Ovary (tissue), 9 donors: ENCODE data around the gene PCDHGB5. TPM values are rescaled to one million over a fixed set of nuclear protein-coding genes. Genes with fewer than 3 reads are reported as not detected.
"Not testable (repeated sequence)": the region's sequence is repeated elsewhere in the genome, so short reads cannot be mapped to it uniquely, and the experiment has no call there.

Experiments used
- DNase-seq, 5 donors: peaks; one replicate each; pipeline ENCODE4 v3.0.0-alpha.2; 2019 to 2020
- H3K27ac ChIP-seq, 2 donors: fragments of 200-600 bp; one replicate each; pipeline versions ENCODE4 v1.5.1 to v1.8.0; 2019 to 2022
- H3K27me3 ChIP-seq: fragments of 200-600 bp; one replicate; pipeline ENCODE4 v1.8.0; 2022
- H3K36me3 ChIP-seq: fragments of 200-600 bp; sonication (generic); one replicate; pipeline ENCODE4 v1.5.1; 2019
- H3K4me1 ChIP-seq: one replicate; pipeline ENCODE4 v1.8.1; 2013; ENCODE audit warnings: mild to moderate bottlenecking, moderate library complexity; ENCODE audit not compliant: insufficient read depth
- H3K4me3 ChIP-seq: fragments of 200-600 bp; sonication (generic); one replicate; pipeline ENCODE4 v1.5.1; 2017
- H3K9me3 ChIP-seq, 2 donors: fragments of 200-600 bp in 1 of 2; sonication (generic) in 1 of 2; one replicate each; pipeline versions ENCODE4 v1.5.1 to v1.8.1; 2013 to 2019; ENCODE audit warnings: mild to moderate bottlenecking in 1 of 2, moderate library complexity in 1 of 2
- CTCF ChIP-seq, 3 donors: fragments of 450-650 bp in 2 of 3; fragments of 200-600 bp in 1 of 3; IDR thresholded peaks; one replicate each; pipeline versions ENCODE4 v1.5.1 to v1.8.0; 2016 to 2022; ENCODE audit warnings: antibody characterized with exemption in 3 of 3, mild to moderate bottlenecking in 1 of 3
- EP300 ChIP-seq: sonication (generic); formaldehyde crosslinking; IDR thresholded peaks from one replicate; pipeline ENCODE4 v1.6.1; 2017; ENCODE audit warnings: antibody characterized with exemption
- POLR2A ChIP-seq: fragments of 450-650 bp; IDR thresholded peaks from one replicate; pipeline ENCODE4 v1.6.1; 2017; ENCODE audit warnings: antibody characterized with exemption, mild to moderate bottlenecking, moderate library complexity
- WGBS, 3 donors: extraction: QIAGEN DNeasy Blood & Tissue Kit in 1 of 3; methylation state at CpG; one replicate each; pipeline versions ENCODE4 v1.1.5 to v1.1.7; 2013 to 2017; 5-methylcytosine and 5-hydroxymethylcytosine counted together
- intact Hi-C, 4 donors: fragments of 100-400 bp; cut with DNase I; formaldehyde crosslinking; loops; one replicate each; pipeline versions ENCODE4 v1.11.0 to v1.15.1; 2022 to 2023
- polyA plus RNA-seq, 2 donors: library from polyadenylated mRNA; stranded (reverse); fragments of 200-250 nt in 1 of 2; fragments of 350-450 nt in 1 of 2; fragmentation: Illumina TruSeq in 1 of 2; extraction: RNeasy Lipid Tissue Mini Kit (QIAGEN cat#74804) in 1 of 2; gene quantifications; one replicate each; pipeline ENCODE4 v1.2.3, GENCODE V29; 2013 to 2014
- total RNA-seq, 7 donors: library from RNA; depleted of rRNA in 2 of 7; stranded (reverse); fragments of >200 nt in 2 of 7; fragmentation: NEBNext Ultra II Directional in 3 of 7; extraction: Animal tissue kit (Norgen Biotek cat#: 25700) in 3 of 7; gene quantifications; one replicate each; pipeline versions ENCODE4 v1.1.0 to v1.2.4, GENCODE V29; 2016 to 2023
- donor health status: DM: no; HTN: no; CAD: no; lungs with moderate emphysema.
- donor health status: DM: no; HTN: no; CAD: no.
- donor health status: Bipolar disorder and iron deficiency.
- donor health status: DM: yes; HTN: yes; CAD: no.
- donor health status: DM: no; HTN: no; CAD: no.
- donor health status: DM: yes; HTN: yes; CAD: no.

PCDHGB5 gene
- total and polyA plus RNA-seq, 9 donors: 4.5 to 19.7 (median 16.5) TPM

DNA sequence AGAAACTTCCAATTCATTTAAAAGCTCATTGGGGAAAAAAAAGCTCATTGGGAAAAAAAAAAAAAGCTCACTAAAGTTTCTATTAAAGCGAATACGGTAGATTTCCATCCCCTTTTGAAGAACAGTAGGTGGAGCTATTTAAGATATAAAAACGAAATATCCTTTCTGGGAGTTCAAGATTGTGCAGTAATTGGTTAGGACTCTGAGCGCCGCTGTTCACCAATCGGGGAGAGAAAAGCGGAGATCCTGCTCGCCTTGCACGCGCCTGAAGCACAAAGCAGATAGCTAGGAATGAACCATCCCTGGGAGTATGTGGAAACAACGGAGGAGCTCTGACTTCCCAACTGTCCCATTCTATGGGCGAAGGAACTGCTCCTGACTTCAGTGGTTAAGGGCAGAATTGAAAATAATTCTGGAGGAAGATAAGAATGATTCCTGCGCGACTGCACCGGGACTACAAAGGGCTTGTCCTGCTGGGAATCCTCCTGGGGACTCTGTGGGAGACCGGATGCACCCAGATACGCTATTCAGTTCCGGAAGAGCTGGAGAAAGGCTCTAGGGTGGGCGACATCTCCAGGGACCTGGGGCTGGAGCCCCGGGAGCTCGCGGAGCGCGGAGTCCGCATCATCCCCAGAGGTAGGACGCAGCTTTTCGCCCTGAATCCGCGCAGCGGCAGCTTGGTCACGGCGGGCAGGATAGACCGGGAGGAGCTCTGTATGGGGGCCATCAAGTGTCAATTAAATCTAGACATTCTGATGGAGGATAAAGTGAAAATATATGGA is 32.8 kb downstream of the PCDHGB5 start, which contains the start of gene PCDHGA12:
TSS of gene PCDHGA12 (plus strand) at position 176 of the 782 bp plus-strand sequence. CDS start at position 429, 253 bp downstream.
- Histone ChIP-seq H3K4me3 (no peak within 1 kb of the TSS), H3K9me3 (peaks cover 12 to 59% of the 10 kb centered on the region in 2 donors), H3K27me3 (no peaks in the 10 kb centered on the region), H3K4me1 (no peaks in the 10 kb centered on the region), H3K36me3 (no peaks in the 10 kb centered on the region), H3K27ac (no peak within 1 kb of the TSS)
- intact Hi-C loops: no loop called here
- WGBS, 3 donors: 11 to 20% (median 12%) methylated on average over 33 of the region's 33 CpGs
- no peak for TF ChIP-seq POLR2A
- peak in 1 of 3 donors; percentile 18 for TF ChIP-seq CTCF (IDR thresholded peaks at IDR 0.05)
- TF ChIP-seq EP300: no peak
- DNase-seq: peak in 3 of 5 donors; percentile 35 to 51 (median 39)

DNA sequence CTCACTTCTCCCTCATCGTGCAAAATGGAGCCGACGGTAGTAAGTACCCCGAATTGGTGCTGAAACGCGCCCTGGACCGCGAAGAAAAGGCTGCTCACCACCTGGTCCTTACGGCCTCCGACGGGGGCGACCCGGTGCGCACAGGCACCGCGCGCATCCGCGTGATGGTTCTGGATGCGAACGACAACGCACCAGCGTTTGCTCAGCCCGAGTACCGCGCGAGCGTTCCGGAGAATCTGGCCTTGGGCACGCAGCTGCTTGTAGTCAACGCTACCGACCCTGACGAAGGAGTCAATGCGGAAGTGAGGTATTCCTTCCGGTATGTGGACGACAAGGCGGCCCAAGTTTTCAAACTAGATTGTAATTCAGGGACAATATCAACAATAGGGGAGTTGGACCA is 33.5 kb downstream of the PCDHGB5 start:
- DNase-seq: no peak
- Histone ChIP-seq H3K9me3 (peaks cover 8 to 54% of the 10 kb centered on the region in 2 donors), H3K27me3 (no peaks in the 10 kb centered on the region), H3K4me3 (no peak overlapping the region), H3K36me3 (no peaks in the 10 kb centered on the region), H3K27ac (no peak overlapping the region), H3K4me1 (no peaks in the 10 kb centered on the region)
- 12 to 22% (median 15%) methylated on average over 37 of the region's 37 CpGs for WGBS, 3 donors
- intact Hi-C loops: no loop called here
- TF ChIP-seq POLR2A (no peak), EP300 (no peak), CTCF (IDR thresholded peaks at IDR 0.05) (no peak)

DNA sequence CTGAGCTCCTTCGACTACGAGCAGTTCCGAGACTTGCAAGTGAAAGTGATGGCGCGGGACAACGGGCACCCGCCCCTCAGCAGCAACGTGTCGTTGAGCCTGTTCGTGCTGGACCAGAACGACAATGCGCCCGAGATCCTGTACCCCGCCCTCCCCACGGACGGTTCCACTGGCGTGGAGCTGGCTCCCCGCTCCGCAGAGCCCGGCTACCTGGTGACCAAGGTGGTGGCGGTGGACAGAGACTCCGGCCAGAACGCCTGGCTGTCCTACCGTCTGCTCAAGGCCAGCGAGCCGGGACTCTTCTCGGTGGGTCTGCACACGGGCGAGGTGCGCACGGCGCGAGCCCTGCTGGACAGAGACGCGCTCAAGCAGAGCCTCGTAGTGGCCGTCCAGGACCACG is 34.6 kb downstream of the PCDHGB5 start:
- 32 to 37% (median 35%) methylated on average over 30 to 38 of the region's 38 CpGs for WGBS, 3 donors
- H3K9me3 ChIP-seq: peaks cover 8 to 45% of the 10 kb centered on the region in 2 donors
- intact Hi-C loops: not testable (repeated sequence)

GRCh38 chr5:141432726-141433125 is 35.0 kb downstream of the PCDHGB5 start:
- peaks cover 6 to 44% of the 10 kb centered on the region in 2 donors for H3K9me3 ChIP-seq
- H3K27me3 ChIP-seq, intact Hi-C loops, DNase-seq, H3K27ac ChIP-seq, H3K4me3 ChIP-seq, H3K36me3 ChIP-seq, H3K4me1 ChIP-seq: not testable (repeated sequence)
- 25 to 29% (median 25%) methylated on average over 20 to 29 of the region's 29 CpGs for WGBS, 3 donors

More for the DNA sequence above, 34.6 kb downstream of the PCDHGB5 start:
- H3K4me3 ChIP-seq, DNase-seq, H3K4me1 ChIP-seq, H3K36me3 ChIP-seq, H3K27me3 ChIP-seq, H3K27ac ChIP-seq: not testable (repeated sequence)

- H3K4me3 ChIP-seq: no peak overlapping the region
- WGBS, 3 donors: 82 to 93% (median 88%) methylated on average over 2 of the region's 2 CpGs
- H3K27ac ChIP-seq: no peak overlapping the region
- TF ChIP-seq EP300: no peak
- TF ChIP-seq POLR2A: no peak
- no peak for TF ChIP-seq CTCF (IDR thresholded peaks at IDR 0.05)
- H3K9me3 ChIP-seq: peaks cover 0 to 34% of the 10 kb centered on the region in 2 donors
- DNase-seq: no peak
- no peaks in the 10 kb centered on the region for H3K36me3 ChIP-seq
- intact Hi-C loops: no loop called here
- no peaks in the 10 kb centered on the region for H3K27me3 ChIP-seq
- no peaks in the 10 kb centered on the region for H3K4me1 ChIP-seq
Observed at GRCh38 chr5:141434006-141434405, 36.3 kb downstream of the PCDHGB5 start.
